WI38 (cell line): ENCODE data around the gene KLHDC3.

Experiments used
- H3K4me3 ChIP-seq: 2 replicates; pipeline ENCODE4 v1.5.1; 2011; ENCODE audit warnings: low read depth, mild to moderate bottlenecking, control low read depth, low read length
- TF ChIP-seq, protein P1 (sequence below): IDR thresholded peaks from 2 replicates; pipeline ENCODE4 v1.5.1; 2012; ENCODE audit warnings: low read depth, mild to moderate bottlenecking, control low read depth, low read length

KLHDC3 gene

DNA sequence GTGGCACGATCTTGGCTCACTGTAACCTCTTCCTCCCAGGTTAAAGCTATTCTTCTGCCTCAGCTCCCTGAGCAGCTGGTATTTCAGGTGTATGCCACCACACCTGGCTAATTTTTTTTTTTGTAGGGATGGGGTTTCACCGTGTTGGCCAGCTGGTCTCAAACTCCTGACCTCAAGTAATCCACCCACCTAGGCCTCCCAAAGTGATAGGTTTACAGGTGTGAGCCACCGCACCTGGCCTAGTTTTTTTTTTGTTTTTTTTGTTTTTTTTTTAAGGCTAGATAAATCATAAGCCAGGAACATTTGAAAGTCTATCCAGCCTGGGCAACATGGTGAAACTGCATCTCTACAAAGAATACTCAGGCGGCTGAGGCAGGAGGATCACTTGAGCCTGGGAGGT lies 18.3 kb downstream of the KLHDC3 start:
- no peak overlapping the region for H3K4me3 ChIP-seq
- TF ChIP-seq, protein P1, sequence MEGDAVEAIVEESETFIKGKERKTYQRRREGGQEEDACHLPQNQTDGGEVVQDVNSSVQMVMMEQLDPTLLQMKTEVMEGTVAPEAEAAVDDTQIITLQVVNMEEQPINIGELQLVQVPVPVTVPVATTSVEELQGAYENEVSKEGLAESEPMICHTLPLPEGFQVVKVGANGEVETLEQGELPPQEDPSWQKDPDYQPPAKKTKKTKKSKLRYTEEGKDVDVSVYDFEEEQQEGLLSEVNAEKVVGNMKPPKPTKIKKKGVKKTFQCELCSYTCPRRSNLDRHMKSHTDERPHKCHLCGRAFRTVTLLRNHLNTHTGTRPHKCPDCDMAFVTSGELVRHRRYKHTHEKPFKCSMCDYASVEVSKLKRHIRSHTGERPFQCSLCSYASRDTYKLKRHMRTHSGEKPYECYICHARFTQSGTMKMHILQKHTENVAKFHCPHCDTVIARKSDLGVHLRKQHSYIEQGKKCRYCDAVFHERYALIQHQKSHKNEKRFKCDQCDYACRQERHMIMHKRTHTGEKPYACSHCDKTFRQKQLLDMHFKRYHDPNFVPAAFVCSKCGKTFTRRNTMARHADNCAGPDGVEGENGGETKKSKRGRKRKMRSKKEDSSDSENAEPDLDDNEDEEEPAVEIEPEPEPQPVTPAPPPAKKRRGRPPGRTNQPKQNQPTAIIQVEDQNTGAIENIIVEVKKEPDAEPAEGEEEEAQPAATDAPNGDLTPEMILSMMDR = no peak

- TF ChIP-seq, protein P1 = no peak
- no peak overlapping the region for H3K4me3 ChIP-seq
Observed at GRCh38 chr6:43033496-43034189, 19.6 kb downstream of the KLHDC3 start.

DNA sequence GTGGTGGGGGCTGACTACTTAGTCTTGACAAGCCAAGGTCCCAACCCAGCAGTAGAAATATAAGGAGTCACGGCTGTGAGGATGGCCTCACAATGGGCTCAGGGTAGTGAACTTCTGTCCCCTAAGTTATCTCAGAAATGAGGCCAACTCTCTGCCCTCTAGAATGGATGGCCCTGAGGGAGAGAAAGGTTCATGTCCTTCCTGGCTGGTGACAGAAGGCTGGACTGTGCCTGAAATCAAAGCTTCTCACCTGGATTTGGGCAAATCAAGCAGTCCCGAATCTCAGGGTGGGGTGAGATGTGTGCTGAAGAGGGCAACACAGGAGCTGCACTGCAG lies 20.1 kb downstream of the KLHDC3 start:
- TF ChIP-seq, protein P1 = no peak

GRCh38 chr6:43035495-43036194 lies 21.6 kb downstream of the KLHDC3 start:
- TF ChIP-seq, protein P1 = no peak
- H3K4me3 ChIP-seq = no peak overlapping the region

More for the DNA sequence above, 20.1 kb downstream of the KLHDC3 start:
- H3K4me3 ChIP-seq = no peak overlapping the region

DNA sequence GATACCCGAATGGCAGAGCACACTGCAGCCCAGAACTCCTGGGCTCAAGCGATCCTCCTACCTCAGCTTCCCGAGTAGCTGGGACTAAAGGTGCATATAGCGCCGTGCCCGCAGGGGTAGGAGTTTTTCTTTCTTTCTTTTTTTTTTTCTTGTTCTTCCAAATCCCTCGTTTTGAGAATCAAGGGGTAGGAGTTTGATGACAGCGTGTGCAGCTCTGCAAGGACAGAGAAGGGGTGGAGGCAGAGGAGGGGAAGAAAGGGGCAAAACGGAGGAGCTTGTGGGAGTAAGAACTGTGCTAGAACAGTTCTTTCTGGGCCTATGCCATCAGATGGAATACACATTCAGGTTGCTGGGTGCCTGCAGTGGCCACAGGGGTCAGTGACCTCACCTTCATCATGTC lies 22.7 kb downstream of the KLHDC3 start:
- TF ChIP-seq, protein P1 = no peak

GRCh38 chr6:43037197-43037596 lies 23.1 kb downstream of the KLHDC3 start:
- TF ChIP-seq, protein P1 = no peak
- no peak overlapping the region for H3K4me3 ChIP-seq

More for the DNA sequence above, 22.7 kb downstream of the KLHDC3 start:
- no peak overlapping the region for H3K4me3 ChIP-seq

GRCh38 chr6:43037706-43038105 lies 23.7 kb downstream of the KLHDC3 start:
- no peak overlapping the region for H3K4me3 ChIP-seq
- TF ChIP-seq, protein P1 = no peak
